K562 (cell line): ENCODE measurements around the gene TRIM31. TPM values are rescaled to one million over a fixed set of nuclear protein-coding genes. Genes with fewer than 3 reads are reported as not detected.

Experiments
- ATAC-seq: fragments of 200-7000 bp; cut with Tn5 transposase; 3 replicates; pipeline ENCODE4 v1.9.1; 2020; ENCODE audit warnings: moderate library complexity
- BruUV-seq: library from RNA; stranded (reverse); fragments of 400-500 nt; replicated peaks from 2 replicates; lab custom pipeline; 2021; lab: Mats Ljungman, UMichigan
- CTCF ChIA-PET: fragments of 300-600 bp; formaldehyde crosslinking; extraction: SDS; loops from one replicate; lab custom pipeline; 2021; ENCODE audit warnings: low intra/inter-chr PET ratio; lab: Yijun Ruan, JAX
- POLR2A ChIA-PET: fragments of 300-600, 350-650 bp; sonication (Branson Sonifier 250); formaldehyde crosslinking; extraction: SDS; loops from one replicate; lab custom pipeline; 2021; ENCODE audit warnings: antibody characterized with exemption, inconsistent platforms; lab: Yijun Ruan, JAX
- DNase-seq, 4 experiments: peaks; one replicate each; pipeline versions ENCODE4 v3.0.0 to v3.0.0-alpha.2; 2011 to 2018; ENCODE audit warnings: low spot score in 3 of 4, mixed read lengths in 3 of 4; ENCODE audit errors: extremely low read depth in 1 of 4
- FAIRE-seq: peaks from 2 replicates; lab custom pipeline; 2011; peaks lifted over from hg19 to GRCh38; lab: Jason Lieb, UNC
- H2AFZ ChIP-seq: 2 replicates; pipeline ENCODE4 v1.6.0; 2011; ENCODE audit warnings: low read depth, low read length, control low read depth, inconsistent platforms
- H3K27ac ChIP-seq: fragments of 200-600 bp; 3 replicates; pipeline ENCODE4 v1.8.0; 2011; ENCODE audit warnings: low read depth, mild to moderate bottlenecking, control low read depth, inconsistent platforms, low read length, moderate library complexity, mixed read lengths; ENCODE audit errors: extremely low read depth
- H3K27me3 ChIP-seq, 2 experiments: fragments of 300-600 bp in 1 of 2; 2 replicates in 1 of 2; 3 replicates in 1 of 2; pipeline versions ENCODE4 v1.6.0 to v1.8.0; 2011; ENCODE audit warnings: inconsistent platforms in 2 of 2, low read length in 2 of 2, mild to moderate bottlenecking in 1 of 2, mixed read lengths in 1 of 2, moderate library complexity in 1 of 2; ENCODE audit not compliant: control insufficient read depth in 2 of 2, insufficient read depth in 2 of 2
- H3K36me3 ChIP-seq: fragments of 300-600 bp; 3 replicates; pipeline ENCODE4 v1.8.0; 2011; ENCODE audit warnings: mild to moderate bottlenecking, low read length, inconsistent platforms; ENCODE audit not compliant: control insufficient read depth, insufficient read depth
- H3K4me1 ChIP-seq, 2 experiments: fragments of 200-600 bp in 1 of 2; replicated peaks in 1 of 2; 2 replicates in 1 of 2; 3 replicates in 1 of 2; pipeline versions ENCODE4 v1.5.1 to v1.8.0; 2011; ENCODE audit warnings: inconsistent platforms in 2 of 2, low read length in 2 of 2, mild to moderate bottlenecking in 1 of 2, mixed read lengths in 1 of 2, moderate library complexity in 1 of 2; ENCODE audit not compliant: control insufficient read depth in 2 of 2, insufficient read depth in 2 of 2
- H3K4me2 ChIP-seq: 2 replicates; pipeline ENCODE4 v1.6.1; 2011; ENCODE audit warnings: low read length, control low read depth, inconsistent platforms, mixed read lengths; ENCODE audit not compliant: insufficient read depth
- H3K4me3 ChIP-seq: fragments of 200-600 bp; sonication (generic), shearing (Covaris generic); 2 replicates; pipeline ENCODE4 v1.5.1; 2016; ENCODE audit warnings: control low read depth, inconsistent platforms
- H3K79me2 ChIP-seq: fragments of 200-600 bp; 3 replicates; pipeline ENCODE4 v1.8.0; 2011; ENCODE audit warnings: low read length, inconsistent platforms; ENCODE audit not compliant: control insufficient read depth, insufficient read depth
- H3K9ac ChIP-seq, 2 experiments: 2 replicates each; pipeline versions ENCODE4 v1.6.0 to v1.6.1; 2011; ENCODE audit warnings: low read depth in 2 of 2, low read length in 2 of 2, control low read depth in 1 of 2, inconsistent platforms in 1 of 2, mild to moderate bottlenecking in 1 of 2, mixed read lengths in 1 of 2; ENCODE audit not compliant: insufficient read depth in 1 of 2
- H3K9me1 ChIP-seq: one replicate; pipeline ENCODE4 v1.6.0; 2011; ENCODE audit warnings: inconsistent platforms, mild to moderate bottlenecking, low read length, moderate library complexity; ENCODE audit not compliant: control insufficient read depth, insufficient read depth
- H3K9me3 ChIP-seq: replicated peaks from 2 replicates; pipeline ENCODE4 v1.5.1; 2011; ENCODE audit warnings: low read depth, low read length, inconsistent platforms; ENCODE audit not compliant: control insufficient read depth, insufficient read depth
- H4K20me1 ChIP-seq: replicated peaks from 2 replicates; pipeline ENCODE4 v1.6.1; 2011; ENCODE audit warnings: low read length, inconsistent platforms, mixed read lengths; ENCODE audit not compliant: control insufficient read depth, insufficient read depth
- ARNT ChIP-seq, 2 experiments: fragments of 450-650 bp; IDR thresholded peaks; 2 replicates each; pipeline ENCODE4 v1.6.1; 2016; ENCODE audit warnings: mild to moderate bottlenecking in 1 of 2
- HINFP ChIP-seq: fragments of 450-650 bp; conservative IDR thresholded peaks from 2 replicates; pipeline ENCODE4 v1.6.1; 2016; ENCODE audit warnings: missing genetic modification characterization, low read depth, mild to moderate bottlenecking, control low read depth, missing compliant biosample characterization
- NCOR1 ChIP-seq: fragments of 450-650 bp; IDR thresholded peaks from 2 replicates; pipeline ENCODE4 v1.6.1; 2016; ENCODE audit warnings: mild to moderate bottlenecking, moderate library complexity
- ZBTB40 ChIP-seq, 2 experiments: fragments of 450-650 bp in 1 of 2; sonication (generic) in 1 of 2; formaldehyde crosslinking in 1 of 2; IDR thresholded peaks; 2 replicates each; pipeline versions ENCODE4 v1.7.1 to v1.9.0; 2016 to 2022; ENCODE audit warnings: inconsistent platforms in 1 of 2, mild to moderate bottlenecking in 1 of 2, missing genetic modification reagents in 1 of 2
- ZNF277 ChIP-seq: fragments of 250-450 bp; sonication (Bioruptor Pico); IDR thresholded peaks from 2 replicates; pipeline ENCODE4 v1.8.0; 2022; ENCODE audit warnings: inconsistent platforms, mild to moderate bottlenecking, moderate library complexity, borderline replicate concordance
- ZNF507 ChIP-seq: conservative IDR thresholded peaks from 2 replicates; pipeline ENCODE4 v1.6.1; 2017; ENCODE audit warnings: missing genetic modification characterization, missing compliant biosample characterization
- WGBS: fragments of 100-300 bp; shearing (Covaris generic); methylation state at CpG from one replicate; pipeline ENCODE4 v1.1.6; 2016; ENCODE audit warnings: low coverage, mixed read lengths; ENCODE audit not compliant: insufficient coverage; ENCODE audit errors: missing lambda C conversion rate; 5-methylcytosine and 5-hydroxymethylcytosine counted together
- in situ Hi-C: fragments of 300-500 bp; cut with MboI; formaldehyde crosslinking; loops from 4 replicates; pipeline ENCODE4 v1.15.0; 2018; ENCODE audit warnings: inconsistent platforms, mixed read lengths
- intact Hi-C: fragments of 100-400 bp; cut with micrococcal nuclease; formaldehyde crosslinking; loops from 2 replicates; pipeline ENCODE4 v1.14.2; 2022
- polyA plus RNA-seq, 8 experiments: library from polyadenylated mRNA; depleted of rRNA in 4 of 8; stranded (reverse) in 5 of 8; unstranded in 3 of 8; fragments of >200 nt; fragmentation: Nextera tagmentation in 2 of 8; fragmentation: Illumina TruSeq in 1 of 8; extraction: Ambion mirVana in 2 of 8; extraction: Trizol in 1 of 8; gene quantifications; 2 replicates each; pipeline versions ENCODE4 v1.2.1 to v1.2.3, GENCODE V29; 2011 to 2014; ENCODE audit warnings: inconsistent platforms in 1 of 8, missing spikeins in 1 of 8
- total RNA-seq, 7 experiments: library from RNA; depleted of rRNA in 6 of 7; stranded (reverse); fragments of >200 nt in 6 of 7; fragmentation: Illumina TruSeq in 2 of 7; extraction: Trizol in 2 of 7; gene quantifications; 2 replicates each; pipeline versions ENCODE4 v1.2.1 to v1.2.3, GENCODE V29; 2011 to 2021; ENCODE audit warnings: low replicate concordance in 1 of 7

The TRIM31 gene
- total and polyA plus RNA-seq, 9 of the 15 experiments (the other 6 are each of a cell fraction or from before 2014, with no cell fraction given): not detected

GRCh38 chr6:30135147-30135546, 22.3 kb upstream of the TRIM31 start:
- DNase-seq (no peak), FAIRE-seq (no peak), ATAC-seq (no peak)
- Histone ChIP-seq H3K4me2 (no peak overlapping the region), H3K4me3 (no peak overlapping the region), H3K9me3 (no peaks in the 10 kb centered on the region), H3K4me1 (peaks cover 0 to 4% of the 10 kb centered on the region in 2 experiments; a peak in 3 of 5 replicates), H3K9ac (no peak overlapping the region), H3K9me1 (no peaks in the 10 kb centered on the region), H3K79me2 (no peaks in the 10 kb centered on the region), H2AFZ (no peak overlapping the region), H4K20me1 (no peaks in the 10 kb centered on the region), H3K27ac (no peak overlapping the region), H3K27me3 (peaks cover 2 to 14% of the 10 kb centered on the region in 2 experiments; a peak in 3 of 5 replicates), H3K36me3 (no peaks in the 10 kb centered on the region)
- intact Hi-C loops (no loop called here), in situ Hi-C loops (no loop called here)
- WGBS: 2% methylated on average over 2 of the region's 2 CpGs
- POLR2A ChIA-PET: interaction anchor here (2.3 kb wide), 1 partner anchor 9 kb away, joined by 6 read pairs; no protein-coding TSS in a partner anchor
- CTCF ChIA-PET: no interaction called here
- no TSS peak for BruUV-seq
- TF ChIP-seq ZNF277 (CRISPR knock-in tag): no peak
- TF ChIP-seq ZBTB40 (IDR thresholded peaks at IDR 0.05): no peak
- no peak for TF ChIP-seq ZBTB40 (CRISPR knock-in tag; IDR thresholded peaks at IDR 0.05)
- no peak for TF ChIP-seq ZNF507 (tag)
- TF ChIP-seq HINFP (tag): no peak
- TF ChIP-seq ARNT (IDR thresholded peaks at IDR 0.05): no peak
- no peak for TF ChIP-seq NCOR1
